Erythroblast (primary cell): Measurements from ENCODE around the gene WHAMM.

ENCODE experiments used
- GATA1 ChIP-seq: IDR thresholded peaks from 2 replicates; pipeline ENCODE4 v1.6.1; 2011; ENCODE audit warnings: low read depth, mild to moderate bottlenecking, control low read depth, low read length, moderate library complexity
- POLR2A ChIP-seq: IDR thresholded peaks from 2 replicates; pipeline ENCODE4 v1.6.1; 2011; ENCODE audit warnings: mild to moderate bottlenecking, low read length

GRCh38 chr15:82856397-82857170 is 47.2 kb downstream of the WHAMM start:
- TF ChIP-seq POLR2A (no peak), GATA1 (no peak)
